ENCODE data around the gene PTPRN2.

DNA sequence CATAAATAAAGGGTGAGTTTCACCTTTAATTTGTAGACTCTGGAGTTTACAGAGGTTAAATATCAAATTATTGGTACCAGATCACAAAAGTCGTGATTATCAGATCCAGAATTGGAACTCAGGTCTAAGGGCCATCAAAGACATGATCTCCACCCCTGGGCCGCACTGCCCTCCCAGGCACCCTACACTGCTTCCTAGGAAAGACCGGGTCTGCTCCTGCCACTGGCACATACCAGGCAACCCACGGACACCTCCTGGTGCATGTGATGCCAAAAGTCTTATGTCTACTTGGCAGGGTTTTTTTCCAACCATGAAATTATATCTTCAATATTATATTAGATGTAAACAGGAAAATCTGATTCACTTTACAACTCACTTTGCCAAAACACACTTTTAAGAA, 452.8 kb downstream of the PTPRN2 start:
- TF ChIP-seq ILK (tag; IDR thresholded peaks at IDR 0.05; ENCODE audit: borderline replicate concordance, low read depth), result no peak
- TF ChIP-seq ZNF507 (tag; conservative IDR thresholded peaks at IDR 0.05), result no peak
- no peak for TF ChIP-seq MTA1 (IDR thresholded peaks at IDR 0.05; ENCODE audit: borderline replicate concordance)
- TF ChIP-seq, protein P1, sequence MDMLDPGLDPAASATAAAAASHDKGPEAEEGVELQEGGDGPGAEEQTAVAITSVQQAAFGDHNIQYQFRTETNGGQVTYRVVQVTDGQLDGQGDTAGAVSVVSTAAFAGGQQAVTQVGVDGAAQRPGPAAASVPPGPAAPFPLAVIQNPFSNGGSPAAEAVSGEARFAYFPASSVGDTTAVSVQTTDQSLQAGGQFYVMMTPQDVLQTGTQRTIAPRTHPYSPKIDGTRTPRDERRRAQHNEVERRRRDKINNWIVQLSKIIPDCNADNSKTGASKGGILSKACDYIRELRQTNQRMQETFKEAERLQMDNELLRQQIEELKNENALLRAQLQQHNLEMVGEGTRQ (CRISPR knock-in tag; IDR thresholded peaks at IDR 0.05), result no peak
- no peak for TF ChIP-seq SIN3A (IDR thresholded peaks at IDR 0.05; ENCODE audit: borderline replicate concordance in 2 of 2, control insufficient read depth in 1 of 2, low read depth in 2 of 2, low read length in 2 of 2)
- no peak for TF ChIP-seq FOXJ2 (tag; IDR thresholded peaks at IDR 0.05)
- no peak for TF ChIP-seq JUND (IDR thresholded peaks at IDR 0.05; ENCODE audit: borderline replicate concordance, low read depth, low read length)
- TF ChIP-seq JUND (tag; IDR thresholded peaks at IDR 0.05; ENCODE audit: borderline replicate concordance, low read depth, low read length), result no peak
- TF ChIP-seq EZH2 (IDR thresholded peaks at IDR 0.05; ENCODE audit: borderline replicate concordance, low read depth, low read length), result no peak
- no peak for TF ChIP-seq ZNF174 (CRISPR knock-in tag; IDR thresholded peaks at IDR 0.05)
- TF ChIP-seq, protein P2, sequence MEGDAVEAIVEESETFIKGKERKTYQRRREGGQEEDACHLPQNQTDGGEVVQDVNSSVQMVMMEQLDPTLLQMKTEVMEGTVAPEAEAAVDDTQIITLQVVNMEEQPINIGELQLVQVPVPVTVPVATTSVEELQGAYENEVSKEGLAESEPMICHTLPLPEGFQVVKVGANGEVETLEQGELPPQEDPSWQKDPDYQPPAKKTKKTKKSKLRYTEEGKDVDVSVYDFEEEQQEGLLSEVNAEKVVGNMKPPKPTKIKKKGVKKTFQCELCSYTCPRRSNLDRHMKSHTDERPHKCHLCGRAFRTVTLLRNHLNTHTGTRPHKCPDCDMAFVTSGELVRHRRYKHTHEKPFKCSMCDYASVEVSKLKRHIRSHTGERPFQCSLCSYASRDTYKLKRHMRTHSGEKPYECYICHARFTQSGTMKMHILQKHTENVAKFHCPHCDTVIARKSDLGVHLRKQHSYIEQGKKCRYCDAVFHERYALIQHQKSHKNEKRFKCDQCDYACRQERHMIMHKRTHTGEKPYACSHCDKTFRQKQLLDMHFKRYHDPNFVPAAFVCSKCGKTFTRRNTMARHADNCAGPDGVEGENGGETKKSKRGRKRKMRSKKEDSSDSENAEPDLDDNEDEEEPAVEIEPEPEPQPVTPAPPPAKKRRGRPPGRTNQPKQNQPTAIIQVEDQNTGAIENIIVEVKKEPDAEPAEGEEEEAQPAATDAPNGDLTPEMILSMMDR (IDR thresholded peaks at IDR 0.05 in 2 of 3, conservative IDR thresholded peaks at IDR 0.05 in 1 of 3; ENCODE audit: insufficient read depth in 2 of 3, low read depth in 1 of 3, low read length in 3 of 3), result no peak
- TF ChIP-seq POLR2AphosphoS5 (IDR thresholded peaks at IDR 0.05; ENCODE audit: control insufficient read depth, insufficient read depth, low read depth, low read length), result no peak
- TF ChIP-seq, protein P3, sequence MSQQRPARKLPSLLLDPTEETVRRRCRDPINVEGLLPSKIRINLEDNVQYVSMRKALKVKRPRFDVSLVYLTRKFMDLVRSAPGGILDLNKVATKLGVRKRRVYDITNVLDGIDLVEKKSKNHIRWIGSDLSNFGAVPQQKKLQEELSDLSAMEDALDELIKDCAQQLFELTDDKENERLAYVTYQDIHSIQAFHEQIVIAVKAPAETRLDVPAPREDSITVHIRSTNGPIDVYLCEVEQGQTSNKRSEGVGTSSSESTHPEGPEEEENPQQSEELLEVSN (IDR thresholded peaks at IDR 0.05; ENCODE audit: borderline replicate concordance in 1 of 2, extremely low read depth in 1 of 2, insufficient read depth in 1 of 2, insufficient read length in 1 of 2, low read depth in 1 of 2, low read length in 1 of 2, poor library complexity in 1 of 2, severe bottlenecking in 1 of 2), result no peak
